Erythroblast (primary cell): ENCODE results near the gene MCTS1.
A peak's percentile ranks its signal among the peaks of the same experiment; 100 is the strongest.

Experiments used
- GATA1 ChIP-seq: IDR thresholded peaks from 2 replicates; pipeline ENCODE4 v1.6.1; 2011; ENCODE audit warnings: low read depth, mild to moderate bottlenecking, control low read depth, low read length, moderate library complexity
- POLR2A ChIP-seq: IDR thresholded peaks from 2 replicates; pipeline ENCODE4 v1.6.1; 2011; ENCODE audit warnings: mild to moderate bottlenecking, low read length

GRCh38 chrX:120560405-120560841, 43.5 kb upstream of the MCTS1 start:
- TF ChIP-seq POLR2A = peak; percentile 52
- TF ChIP-seq GATA1 = no peak
